HG02610 (cell line): Measurements from ENCODE around the gene SEZ6L2.
"Not testable (repeated sequence)": the region's sequence is repeated elsewhere in the genome, so short reads cannot be mapped to it uniquely, and the experiment has no call there.

Experiments
- ATAC-seq: cut with Tn5 transposase; IDR thresholded peaks from one replicate; pipeline ENCODE4 v1.9.1; 2021; ENCODE audit warnings: mild to moderate bottlenecking, moderate library complexity; ENCODE audit not compliant: unreplicated experiment

The SEZ6L2 gene

DNA sequence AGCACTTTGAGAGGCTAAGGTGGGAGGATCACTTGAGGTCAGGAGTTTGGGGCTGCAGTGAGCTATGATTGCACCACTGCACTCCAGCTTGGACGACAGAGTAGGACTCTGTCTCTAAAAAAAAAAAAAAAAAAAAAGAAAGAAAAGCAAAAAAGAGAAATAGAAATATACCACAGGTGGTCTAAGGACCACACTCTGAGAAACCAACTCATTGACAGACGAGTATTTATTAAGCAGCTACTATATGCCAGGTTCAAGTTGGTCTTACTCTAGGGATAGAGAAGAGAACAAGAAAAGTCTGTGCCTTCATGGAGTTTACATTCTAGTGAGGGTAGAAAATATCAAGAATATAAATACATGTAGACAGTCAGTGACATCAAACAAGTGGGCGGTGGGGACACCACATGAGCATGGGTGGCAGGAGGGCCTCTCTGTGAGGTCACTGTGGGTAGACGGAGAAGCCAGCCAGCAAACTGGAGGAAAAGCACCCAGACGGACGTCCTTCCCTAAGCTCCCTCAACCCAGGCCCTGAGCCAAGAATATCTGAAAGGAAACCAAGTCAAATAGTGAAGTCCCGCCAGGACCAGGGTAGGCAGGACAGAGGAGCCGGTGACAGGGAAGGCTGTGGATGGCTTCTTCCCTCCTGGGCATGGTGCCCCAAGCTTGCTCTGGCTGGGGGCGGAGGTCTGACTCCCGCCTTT is 41.1 kb downstream of the SEZ6L2 start:
- no peak for ATAC-seq

- no peak for ATAC-seq
These were observed 42.1 kb downstream of the SEZ6L2 start for GRCh38 chr16:29857133-29857760.

- no peak for ATAC-seq
These were observed 44.7 kb downstream of the SEZ6L2 start for GRCh38 chr16:29854520-29855100.

GRCh38 chr16:29852654-29853053 is 46.7 kb downstream of the SEZ6L2 start:
- no peak for ATAC-seq

GRCh38 chr16:29850998-29851397 is 48.4 kb downstream of the SEZ6L2 start:
- no peak for ATAC-seq

- no peak for ATAC-seq
These were observed 49.8 kb downstream of the SEZ6L2 start for GRCh38 chr16:29849505-29849904.

- ATAC-seq, result no peak
These were observed 50.7 kb downstream of the SEZ6L2 start for GRCh38 chr16:29848420-29849297.

DNA sequence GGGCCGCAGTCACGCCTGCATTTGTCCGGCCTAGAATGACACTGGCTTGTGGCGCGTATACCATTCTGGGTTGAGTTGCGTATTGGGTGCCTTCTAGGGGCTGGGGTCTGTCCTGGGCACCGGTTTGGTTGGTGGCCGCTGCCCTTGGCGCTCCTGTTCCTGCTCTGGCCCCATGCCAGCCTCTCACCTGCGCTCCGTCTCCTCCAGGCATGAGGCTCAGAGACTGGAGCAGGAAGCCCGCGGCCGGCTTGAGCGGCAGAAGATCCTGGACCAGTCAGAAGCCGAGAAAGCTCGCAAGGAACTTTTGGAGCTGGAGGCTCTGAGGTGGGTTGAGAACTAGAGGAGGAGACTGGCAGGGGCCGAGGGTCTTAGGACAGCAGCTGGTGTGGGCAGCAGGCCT is 53.7 kb downstream of the SEZ6L2 start:
- no peak for ATAC-seq

- ATAC-seq, result no peak
These were observed 54.6 kb downstream of the SEZ6L2 start for GRCh38 chr16:29844575-29845331.

DNA sequence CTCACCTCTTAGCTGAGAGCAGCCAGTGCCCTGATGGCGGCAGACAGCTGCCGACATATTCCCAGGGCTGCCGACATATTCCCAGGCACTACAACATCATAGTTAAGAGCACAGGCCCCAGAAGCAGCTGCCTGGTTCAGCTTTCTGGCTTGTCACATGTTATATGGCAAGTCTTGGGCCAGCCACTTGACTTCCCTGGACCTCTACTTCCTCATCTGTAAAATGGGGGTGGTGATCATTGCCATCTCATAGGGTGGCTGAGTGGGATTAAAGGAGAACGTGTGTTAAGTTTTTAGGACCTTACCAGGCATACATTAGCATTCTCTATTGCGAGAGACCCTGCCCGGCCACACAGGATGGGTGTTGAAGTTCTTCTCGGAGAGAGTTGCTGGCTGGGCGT is 55.4 kb downstream of the SEZ6L2 start:
- ATAC-seq, result no peak

- ATAC-seq, result no peak
These were observed 56.5 kb downstream of the SEZ6L2 start for GRCh38 chr16:29842732-29843346.

DNA sequence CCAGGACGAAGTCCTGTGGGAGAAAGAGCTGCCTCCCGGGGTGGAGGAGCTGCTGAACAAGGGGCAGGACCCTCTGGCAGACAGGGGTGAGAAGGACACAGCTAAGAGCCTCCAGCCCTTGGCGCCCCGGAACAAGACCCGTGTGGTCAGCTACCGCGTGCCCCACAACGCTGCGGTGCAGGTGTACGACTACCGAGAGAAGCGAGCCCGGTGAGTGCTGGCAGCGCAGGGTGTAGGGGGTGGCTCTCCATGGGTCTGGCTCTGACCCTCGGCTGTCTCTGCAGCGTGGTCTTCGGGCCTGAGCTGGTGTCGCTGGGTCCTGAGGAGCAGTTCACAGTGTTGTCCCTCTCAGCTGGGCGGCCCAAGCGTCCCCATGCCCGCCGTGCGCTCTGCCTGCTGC is 57.7 kb downstream of the SEZ6L2 start:
- ATAC-seq, result no peak

GRCh38 chr16:29840240-29840639 is 59.1 kb downstream of the SEZ6L2 start:
- no peak for ATAC-seq

GRCh38 chr16:29839822-29840221 is 59.5 kb downstream of the SEZ6L2 start:
- no peak for ATAC-seq

DNA sequence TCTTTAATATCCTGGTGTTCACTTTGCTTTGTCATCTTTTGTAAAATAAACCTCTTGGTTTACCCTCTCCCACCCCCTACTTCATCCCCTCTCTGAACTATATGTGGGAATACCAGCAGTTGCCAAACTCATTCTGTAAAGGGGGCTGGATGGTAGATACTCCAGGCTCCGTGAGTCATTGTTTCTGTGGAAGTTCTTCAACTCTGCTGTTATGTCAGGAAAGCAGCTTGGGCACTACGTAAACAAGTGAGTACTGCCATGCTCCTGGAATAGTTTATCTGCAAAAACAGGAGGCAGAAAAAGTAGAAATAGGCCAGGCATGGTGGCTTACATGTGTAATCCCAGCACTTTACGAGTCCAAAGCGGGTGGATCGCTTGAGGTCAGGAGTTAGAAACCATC is 61.5 kb downstream of the SEZ6L2 start:
- ATAC-seq, result no peak

GRCh38 chr16:29836623-29837022 is 62.7 kb downstream of the SEZ6L2 start:
- no peak for ATAC-seq

DNA sequence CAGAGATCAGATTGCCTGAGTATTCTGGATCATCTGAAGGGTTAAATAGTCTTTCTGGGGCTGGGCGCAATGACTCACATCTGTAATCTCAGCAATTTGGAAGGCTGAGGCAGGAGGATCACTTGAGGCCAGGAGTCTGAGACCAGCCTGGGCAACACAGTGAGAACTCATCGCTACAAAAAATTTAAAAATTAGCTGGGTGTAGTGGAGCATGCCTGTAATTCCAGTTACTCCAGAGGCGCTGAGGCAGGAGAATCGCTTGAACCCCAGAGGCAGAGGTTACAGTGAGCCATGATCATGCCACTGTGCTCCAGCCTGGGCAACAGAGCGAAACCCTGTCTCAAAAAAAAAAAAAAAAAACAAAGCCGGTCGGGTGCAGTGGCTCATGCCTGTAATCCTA is 63.4 kb downstream of the SEZ6L2 start:
- ATAC-seq, result no peak

DNA sequence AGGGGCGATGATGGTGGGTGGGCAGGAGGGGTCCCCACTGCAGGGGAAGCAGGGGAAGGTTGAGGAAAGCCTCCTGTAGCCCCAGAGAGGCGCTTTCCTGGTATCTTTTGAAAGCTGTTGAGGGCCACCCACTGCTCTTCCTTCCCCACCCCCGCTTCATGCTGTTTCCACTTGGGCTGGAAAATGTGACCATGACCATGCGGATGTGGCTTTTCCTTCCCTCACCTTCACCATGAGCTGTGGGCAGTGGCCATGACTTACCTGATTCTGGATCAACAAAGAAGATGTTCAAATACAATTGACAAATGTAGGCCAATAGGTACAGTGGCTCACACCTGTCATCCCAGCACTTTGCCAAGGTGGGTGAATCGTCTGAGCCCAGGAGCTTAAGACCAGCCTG is 65.3 kb downstream of the SEZ6L2 start:
- no peak for ATAC-seq

DNA sequence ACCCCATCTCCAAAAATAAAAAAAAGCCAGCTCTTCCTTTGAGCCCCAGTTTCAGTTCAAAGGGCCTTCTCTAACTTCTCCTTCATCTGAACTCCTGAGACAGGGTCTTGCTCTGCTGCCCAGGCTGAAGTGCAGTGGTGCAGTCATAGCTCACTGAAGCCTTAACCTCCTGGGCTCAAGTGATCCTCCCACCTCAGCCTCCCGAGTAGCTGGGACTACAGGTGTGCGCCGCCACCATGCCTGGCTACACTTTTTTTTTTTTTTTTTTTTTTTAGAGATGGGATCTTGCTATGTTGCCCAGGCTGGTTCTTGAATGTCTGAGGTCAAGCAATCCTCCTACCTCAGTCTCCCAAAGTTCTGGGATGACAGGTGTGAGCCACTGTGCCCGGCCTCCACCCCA is 66.1 kb downstream of the SEZ6L2 start:
- not testable (repeated sequence) for ATAC-seq

- no peak for ATAC-seq
These were observed 67.9 kb downstream of the SEZ6L2 start for GRCh38 chr16:29831490-29831889.
